NB4 (cell line): ENCODE measurements around the gene FBXO11.

Source experiments
- DNase-seq: peaks from one replicate; pipeline ENCODE4 v3.0.0; 2010; ENCODE audit warnings: low read depth
- H3K4me3 ChIP-seq: one replicate; pipeline ENCODE4 v1.5.1; 2011; ENCODE audit warnings: mild to moderate bottlenecking, low read depth, low read length, moderate library complexity
- CTCF ChIP-seq: IDR thresholded peaks from one replicate; pipeline ENCODE4 v1.5.1; 2012; ENCODE audit warnings: low read depth, low read length
- MYC ChIP-seq: IDR thresholded peaks from 2 replicates; pipeline ENCODE4 v1.6.1; 2011; ENCODE audit warnings: low read depth, low read length
- POLR2A ChIP-seq: IDR thresholded peaks from 2 replicates; pipeline ENCODE4 v1.6.1; 2011; ENCODE audit warnings: mild to moderate bottlenecking; ENCODE audit not compliant: insufficient read length; ENCODE audit errors: extremely low read depth
- TF ChIP-seq, protein P1 (sequence below): IDR thresholded peaks from 2 replicates; pipeline ENCODE4 v1.6.1; 2011; ENCODE audit warnings: low read depth, low read length

FBXO11 gene

GRCh38 chr2:47803363-47803762 is 102.9 kb downstream of the FBXO11 start:
- H3K4me3 ChIP-seq, result no peak overlapping the region
- no peak for DNase-seq

GRCh38 chr2:47801118-47801517 is 105.2 kb downstream of the FBXO11 start:
- no peak overlapping the region for H3K4me3 ChIP-seq
- DNase-seq, result no peak
- TF ChIP-seq, protein P1, sequence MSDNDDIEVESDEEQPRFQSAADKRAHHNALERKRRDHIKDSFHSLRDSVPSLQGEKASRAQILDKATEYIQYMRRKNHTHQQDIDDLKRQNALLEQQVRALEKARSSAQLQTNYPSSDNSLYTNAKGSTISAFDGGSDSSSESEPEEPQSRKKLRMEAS, result no peak
- TF ChIP-seq MYC (no peak), CTCF (no peak)

More at GRCh38 chr2:47803363-47803762, 102.9 kb downstream of the FBXO11 start:
- no peak for TF ChIP-seq POLR2A
- no peak for TF ChIP-seq MYC
- TF ChIP-seq, protein P1, result no peak
- TF ChIP-seq CTCF, result no peak

DNA sequence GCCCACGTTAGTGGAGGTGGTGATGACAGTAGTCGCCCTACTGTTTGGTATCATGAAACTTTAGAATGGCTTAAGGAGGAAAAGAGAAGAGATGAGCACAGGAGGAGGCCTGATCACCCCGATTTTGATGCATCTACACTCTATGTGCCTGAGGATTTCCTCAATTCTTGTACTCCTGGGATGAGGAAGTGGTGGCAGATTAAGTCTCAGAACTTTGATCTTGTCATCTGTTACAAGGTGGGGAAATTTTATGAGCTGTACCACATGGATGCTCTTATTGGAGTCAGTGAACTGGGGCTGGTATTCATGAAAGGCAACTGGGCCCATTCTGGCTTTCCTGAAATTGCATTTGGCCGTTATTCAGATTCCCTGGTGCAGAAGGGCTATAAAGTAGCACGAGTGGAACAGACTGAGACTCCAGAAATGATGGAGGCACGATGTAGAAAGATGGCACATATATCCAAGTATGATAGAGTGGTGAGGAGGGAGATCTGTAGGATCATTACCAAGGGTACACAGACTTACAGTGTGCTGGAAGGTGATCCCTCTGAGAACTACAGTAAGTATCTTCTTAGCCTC is 107.2 kb downstream of the FBXO11 start:
- no peak overlapping the region for H3K4me3 ChIP-seq
- TF ChIP-seq POLR2A, result no peak
- no peak for TF ChIP-seq MYC
- TF ChIP-seq, protein P1, result no peak
- TF ChIP-seq CTCF, result no peak
- DNase-seq, result no peak

DNA sequence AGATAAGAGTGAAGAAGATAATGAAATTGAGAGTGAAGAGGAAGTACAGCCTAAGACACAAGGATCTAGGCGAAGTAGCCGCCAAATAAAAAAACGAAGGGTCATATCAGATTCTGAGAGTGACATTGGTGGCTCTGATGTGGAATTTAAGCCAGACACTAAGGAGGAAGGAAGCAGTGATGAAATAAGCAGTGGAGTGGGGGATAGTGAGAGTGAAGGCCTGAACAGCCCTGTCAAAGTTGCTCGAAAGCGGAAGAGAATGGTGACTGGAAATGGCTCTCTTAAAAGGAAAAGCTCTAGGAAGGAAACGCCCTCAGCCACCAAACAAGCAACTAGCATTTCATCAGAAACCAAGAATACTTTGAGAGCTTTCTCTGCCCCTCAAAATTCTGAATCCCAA is 107.7 kb downstream of the FBXO11 start:
- TF ChIP-seq, protein P1, result no peak
- TF ChIP-seq MYC, result no peak
- no peak for TF ChIP-seq CTCF
- TF ChIP-seq POLR2A, result no peak
- H3K4me3 ChIP-seq, result no peak overlapping the region
- peak; percentile 35 for DNase-seq

- TF ChIP-seq CTCF (no peak), MYC (no peak), POLR2A (no peak)
- TF ChIP-seq, protein P1, result no peak
- no peak overlapping the region for H3K4me3 ChIP-seq
- no peak for DNase-seq
Measured at GRCh38 chr2:47796090-47796697, 110.1 kb downstream of the FBXO11 start.
